Stimulated activated CD8-positive, alpha-beta memory T cell treated with anti-CD3 and anti-CD28 coated beads, Interleukin-4, amount 100 ng/mL, for 4 hours (primary cell): ENCODE data around the gene VCY.
"Not testable (repeated sequence)": the region's sequence is repeated elsewhere in the genome, so short reads cannot be mapped to it uniquely, and the experiment has no call there.

ENCODE experiments used
- DNase-seq, 2 donors: peaks; one replicate each; pipeline ENCODE4 v3.0.0-alpha.2; 2020; ENCODE audit warnings: low read depth in 2 of 2, low spot score in 1 of 2

VCY gene

DNA sequence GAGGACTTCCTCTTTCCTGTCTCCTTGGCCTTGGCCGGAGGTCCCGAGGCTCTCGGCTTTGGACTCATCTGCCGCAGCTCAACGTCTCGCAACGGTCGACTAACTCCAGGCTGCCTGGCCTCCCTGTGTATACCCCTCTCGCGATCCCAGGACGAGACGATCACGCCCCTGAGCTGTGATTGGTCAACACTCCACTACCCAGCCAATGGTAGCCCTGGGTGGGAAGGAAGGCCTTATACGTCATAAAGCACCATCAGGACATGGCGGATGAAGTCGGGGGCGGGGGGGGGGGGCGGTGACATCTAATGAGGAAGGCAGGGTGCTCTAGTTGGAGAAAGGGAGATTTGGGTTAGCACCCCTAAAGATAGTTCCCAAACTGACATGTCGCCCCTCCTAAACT, at the start of gene VCY:
TSS of gene VCY (minus strand) at position 101 of the 400 bp plus-strand sequence. CDS start at position 68, 33 bp downstream.
- not testable (repeated sequence) for DNase-seq

- not testable (repeated sequence) for DNase-seq
Measured at GRCh38 chrY:14030395-14030794, 44.1 kb upstream of the VCY start.

DNA sequence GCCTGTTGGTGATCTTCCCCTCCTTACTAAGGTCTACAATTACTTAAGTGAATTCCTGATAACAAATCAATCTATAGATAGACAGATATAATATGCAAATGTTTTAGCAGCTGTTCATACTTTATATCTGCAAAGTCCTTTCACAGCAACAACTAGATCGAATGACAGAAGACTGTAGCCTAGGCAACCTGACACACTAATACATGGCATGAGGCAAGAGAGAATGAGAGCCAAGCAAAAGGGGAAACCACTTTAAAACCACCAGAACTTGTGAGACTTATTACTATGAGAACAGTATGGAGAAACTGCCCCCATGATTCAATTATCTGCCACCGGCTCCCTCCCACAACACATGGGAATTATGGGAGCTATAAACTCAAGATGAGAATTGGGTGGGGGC, 25.6 kb upstream of the VCY start:
- not testable (repeated sequence) for DNase-seq

GRCh38 chrY:13942406-13942805, 43.9 kb downstream of the VCY start:
- not testable (repeated sequence) for DNase-seq
